Endothelial cell of umbilical vein (primary cell): ENCODE data around the gene CRHR2. TPM values are rescaled to one million over a fixed set of nuclear protein-coding genes. Genes with fewer than 3 reads are reported as not detected.

Experiments used
- BruUV-seq: library from RNA; stranded (reverse); fragments of 400-500 nt; replicated peaks from 2 replicates; lab custom pipeline; 2021; lab: Mats Ljungman, UMichigan
- CTCF ChIA-PET: fragments of 300-600, 350-600 bp; sonication (Branson Sonifier 250); formaldehyde crosslinking; loops from one replicate; lab custom pipeline; 2021; ENCODE audit warnings: antibody characterized with exemption, inconsistent platforms; lab: Charles Lee
- POLR2A ChIA-PET: fragments of 300-600, 350-600 bp; sonication (Branson Sonifier 250); formaldehyde crosslinking; loops from one replicate; lab custom pipeline; 2021; ENCODE audit warnings: antibody characterized with exemption, inconsistent platforms; lab: Charles Lee
- DNase-seq: peaks from one replicate; pipeline ENCODE4 v3.0.0-alpha.2; 2011; ENCODE audit warnings: low read depth, low spot score
- FAIRE-seq: peaks from 2 replicates; lab custom pipeline; 2011; peaks lifted over from hg19 to GRCh38; lab: Jason Lieb, UNC
- H2AFZ ChIP-seq: 2 replicates; pipeline ENCODE4 v1.6.0; 2012; ENCODE audit warnings: low read depth, low read length, control low read depth, inconsistent platforms
- H3K27ac ChIP-seq: 2 replicates; pipeline ENCODE4 v1.5.1; 2011; ENCODE audit warnings: low read depth, mild to moderate bottlenecking, control low read depth, low read length, moderate library complexity; ENCODE audit not compliant: insufficient read depth
- H3K27me3 ChIP-seq, 2 experiments: 2 replicates each; pipeline versions ENCODE4 v1.6.0 to v1.6.1; 2011; ENCODE audit warnings: low read length in 2 of 2, mixed read lengths in 1 of 2; ENCODE audit not compliant: control insufficient read depth in 2 of 2, insufficient read depth in 2 of 2
- H3K36me3 ChIP-seq, 2 experiments: 2 replicates in 1 of 2; 3 replicates in 1 of 2; pipeline ENCODE4 v1.5.1; 2011; ENCODE audit warnings: low read length in 2 of 2, mild to moderate bottlenecking in 1 of 2, moderate library complexity in 1 of 2; ENCODE audit not compliant: control insufficient read depth in 2 of 2, insufficient read depth in 2 of 2; ENCODE audit errors: extremely low read depth in 1 of 2
- H3K4me1 ChIP-seq: 3 replicates; pipeline ENCODE4 v1.5.1; 2011; ENCODE audit warnings: mild to moderate bottlenecking, low read length; ENCODE audit not compliant: control insufficient read depth, insufficient read depth; ENCODE audit errors: extremely low read depth
- H3K4me2 ChIP-seq: 2 replicates; pipeline ENCODE4 v1.6.1; 2011; ENCODE audit warnings: low read length, control low read depth, mixed read lengths; ENCODE audit not compliant: insufficient read depth
- H3K4me3 ChIP-seq, 3 experiments: fragments of 200-600 bp in 1 of 3; sonication (generic), shearing (Covaris generic) in 1 of 3; replicated peaks in 1 of 3; 2 replicates each; pipeline ENCODE4 v1.5.1; 2011 to 2016; ENCODE audit warnings: control low read depth in 3 of 3, low read length in 3 of 3, mild to moderate bottlenecking in 2 of 3, inconsistent platforms in 1 of 3, low read depth in 1 of 3, moderate library complexity in 1 of 3; ENCODE audit not compliant: insufficient read depth in 1 of 3
- H3K79me2 ChIP-seq: 2 replicates; pipeline ENCODE4 v1.6.0; 2012; ENCODE audit warnings: low read length, inconsistent platforms; ENCODE audit not compliant: control insufficient read depth, insufficient read depth
- H3K9ac ChIP-seq: replicated peaks from 2 replicates; pipeline ENCODE3; 2011; ENCODE audit warnings: low read length, control low read depth; ENCODE audit not compliant: insufficient read depth; ENCODE audit errors: extremely low read depth
- H3K9me1 ChIP-seq: replicated peaks from 3 replicates; pipeline ENCODE4 v1.6.0; 2011; ENCODE audit warnings: mild to moderate bottlenecking, low read length; ENCODE audit not compliant: control insufficient read depth, insufficient read depth; ENCODE audit errors: extremely low read depth
- H3K9me3 ChIP-seq: replicated peaks from 2 replicates; pipeline ENCODE4 v1.5.1; 2012; ENCODE audit warnings: low read length, inconsistent platforms; ENCODE audit not compliant: control insufficient read depth, insufficient read depth
- H4K20me1 ChIP-seq: replicated peaks from 2 replicates; pipeline ENCODE3; 2011; ENCODE audit warnings: mild to moderate bottlenecking, low read length; ENCODE audit not compliant: control insufficient read depth, insufficient read depth; ENCODE audit errors: extremely low read depth
- EZH2 ChIP-seq: IDR thresholded peaks from 2 replicates; pipeline ENCODE4 v1.6.1; 2012; ENCODE audit warnings: borderline replicate concordance, low read depth, mild to moderate bottlenecking, moderate library complexity, low read length, inconsistent platforms; ENCODE audit not compliant: severe bottlenecking
- FOS ChIP-seq: IDR thresholded peaks from 2 replicates; pipeline ENCODE4 v1.6.1; 2011; ENCODE audit warnings: mild to moderate bottlenecking, low read length, moderate library complexity, borderline replicate concordance; ENCODE audit not compliant: insufficient read depth
- GATA2 ChIP-seq: IDR thresholded peaks from 2 replicates; pipeline ENCODE4 v1.7.0; 2011; ENCODE audit warnings: low read depth, mild to moderate bottlenecking, moderate library complexity, mixed read lengths, low read length; ENCODE audit not compliant: insufficient read length, insufficient read depth
- JUN ChIP-seq: IDR thresholded peaks from 2 replicates; pipeline ENCODE4 v1.6.1; 2011; ENCODE audit warnings: borderline replicate concordance, low read depth; ENCODE audit not compliant: insufficient read length, insufficient read depth
- MYC ChIP-seq: IDR thresholded peaks from one replicate; pipeline ENCODE4 v1.6.1; 2011; ENCODE audit warnings: mild to moderate bottlenecking, low read depth, low read length
- POLR2A ChIP-seq: IDR thresholded peaks from 2 replicates; pipeline ENCODE4 v1.6.1; 2012; ENCODE audit warnings: low read depth, mild to moderate bottlenecking, control low read depth, low read length
- POLR2AphosphoS5 ChIP-seq: IDR thresholded peaks from 2 replicates; pipeline ENCODE4 v1.6.1; 2012; ENCODE audit warnings: low read depth, mild to moderate bottlenecking, control low read depth, low read length, moderate library complexity; ENCODE audit not compliant: insufficient read depth
- dilution Hi-C: fragments of 300-500 bp; cut with MboI; formaldehyde crosslinking; loops from one replicate; pipeline ENCODE4 v1.15.0; 2019; ENCODE audit warnings: low sequenced_read_pairs; ENCODE audit not compliant: extremely low pct_ligation_motif_present
- intact Hi-C: fragments of 100-400 bp; cut with micrococcal nuclease; formaldehyde crosslinking; loops from one replicate; pipeline ENCODE4 v1.10.0; 2022
- polyA plus RNA-seq, 4 experiments: library from polyadenylated mRNA; depleted of rRNA in 3 of 4; stranded (reverse) in 3 of 4; unstranded in 1 of 4; fragments of >200 nt; gene quantifications; 2 replicates each; pipeline versions ENCODE4 v1.2.1 to v1.2.3, GENCODE V29; 2011 to 2012; ENCODE audit warnings: missing spikeins in 1 of 4
- total RNA-seq: library from RNA; stranded (reverse); gene quantifications from 2 replicates; pipeline ENCODE4 v1.2.3, GENCODE V29; 2021
- TF ChIP-seq, protein P1 (sequence below): IDR thresholded peaks from 2 replicates; pipeline ENCODE4 v1.6.1; 2011; ENCODE audit not compliant: insufficient read depth, insufficient read length
- TF ChIP-seq, protein P2 (sequence below), 2 donors: IDR thresholded peaks; 1 replicate in 1 of 2; 2 replicates in 1 of 2; pipeline ENCODE4 v1.5.1; 2011; ENCODE audit warnings: low read length in 2 of 2, mild to moderate bottlenecking in 2 of 2, moderate library complexity in 2 of 2, control low read depth in 1 of 2, inconsistent platforms in 1 of 2, low read depth in 1 of 2; ENCODE audit not compliant: insufficient read depth in 1 of 2; ENCODE audit errors: extremely low read depth in 1 of 2

Gene CRHR2
- total and polyA plus RNA-seq, 2 donors (not counting 3 experiments of a cell fraction or from before 2014, with no cell fraction given) = not detected

DNA sequence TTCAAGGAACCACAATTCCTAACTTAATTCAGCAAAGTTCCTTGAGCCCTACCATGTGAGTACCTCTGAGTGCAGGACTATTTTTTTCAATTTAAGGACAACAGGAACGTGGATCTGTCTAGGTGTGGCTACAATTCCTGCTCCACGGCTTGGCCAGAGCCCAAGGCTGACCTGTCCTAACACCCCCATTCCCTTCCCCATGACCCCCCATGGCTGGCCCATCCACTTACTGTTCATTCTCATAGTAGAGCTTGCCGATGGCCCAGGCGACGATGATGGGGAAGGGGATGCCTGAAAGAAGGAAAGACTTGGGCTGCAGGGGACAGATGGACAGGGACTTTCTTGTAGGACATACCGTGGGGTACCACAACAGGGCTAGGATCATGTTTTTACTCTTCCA lies 20.3 kb downstream of the CRHR2 start:
- no peaks in the 10 kb centered on the region for H3K4me1 ChIP-seq
- TF ChIP-seq EZH2 (no peak), JUN (no peak), FOS (no peak), GATA2 (no peak), POLR2AphosphoS5 (no peak), MYC (no peak), POLR2A (no peak)
- TF ChIP-seq, protein P1, sequence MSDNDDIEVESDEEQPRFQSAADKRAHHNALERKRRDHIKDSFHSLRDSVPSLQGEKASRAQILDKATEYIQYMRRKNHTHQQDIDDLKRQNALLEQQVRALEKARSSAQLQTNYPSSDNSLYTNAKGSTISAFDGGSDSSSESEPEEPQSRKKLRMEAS = no peak
- TF ChIP-seq, protein P2, sequence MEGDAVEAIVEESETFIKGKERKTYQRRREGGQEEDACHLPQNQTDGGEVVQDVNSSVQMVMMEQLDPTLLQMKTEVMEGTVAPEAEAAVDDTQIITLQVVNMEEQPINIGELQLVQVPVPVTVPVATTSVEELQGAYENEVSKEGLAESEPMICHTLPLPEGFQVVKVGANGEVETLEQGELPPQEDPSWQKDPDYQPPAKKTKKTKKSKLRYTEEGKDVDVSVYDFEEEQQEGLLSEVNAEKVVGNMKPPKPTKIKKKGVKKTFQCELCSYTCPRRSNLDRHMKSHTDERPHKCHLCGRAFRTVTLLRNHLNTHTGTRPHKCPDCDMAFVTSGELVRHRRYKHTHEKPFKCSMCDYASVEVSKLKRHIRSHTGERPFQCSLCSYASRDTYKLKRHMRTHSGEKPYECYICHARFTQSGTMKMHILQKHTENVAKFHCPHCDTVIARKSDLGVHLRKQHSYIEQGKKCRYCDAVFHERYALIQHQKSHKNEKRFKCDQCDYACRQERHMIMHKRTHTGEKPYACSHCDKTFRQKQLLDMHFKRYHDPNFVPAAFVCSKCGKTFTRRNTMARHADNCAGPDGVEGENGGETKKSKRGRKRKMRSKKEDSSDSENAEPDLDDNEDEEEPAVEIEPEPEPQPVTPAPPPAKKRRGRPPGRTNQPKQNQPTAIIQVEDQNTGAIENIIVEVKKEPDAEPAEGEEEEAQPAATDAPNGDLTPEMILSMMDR (IDR thresholded peaks at IDR 0.05; ENCODE audit: extremely low read depth in 1 of 2, insufficient read depth in 1 of 2, low read depth in 1 of 2, low read length in 2 of 2) = no peak
- no peak overlapping the region for H2AFZ ChIP-seq
- no peaks in the 10 kb centered on the region for H3K9me3 ChIP-seq
- H3K79me2 ChIP-seq = no peaks in the 10 kb centered on the region
- H3K27me3 ChIP-seq = no peaks in the 10 kb centered on the region
- DNase-seq (no peak), FAIRE-seq (no peak)
- H4K20me1 ChIP-seq = no peaks in the 10 kb centered on the region
- POLR2A ChIA-PET = no interaction called here
- CTCF ChIA-PET = interaction anchor here (1.4 kb wide), 1 partner anchor 10 kb away, joined by 3 read pairs; no protein-coding TSS in a partner anchor
- dilution Hi-C loops (no loop called here), intact Hi-C loops (no loop called here)
- no peak overlapping the region for H3K27ac ChIP-seq
- no peaks in the 10 kb centered on the region for H3K36me3 ChIP-seq
- no TSS peak for BruUV-seq
- H3K4me2 ChIP-seq = no peak overlapping the region
- no peaks in the 10 kb centered on the region for H3K9me1 ChIP-seq
- no peak overlapping the region for H3K4me3 ChIP-seq
- no peak overlapping the region for H3K9ac ChIP-seq
